K562 (cell line): ENCODE data around the gene TECPR1. TPM values are rescaled to one million over a fixed set of nuclear protein-coding genes. Genes with fewer than 3 reads are reported as not detected.

Experiments
- ADNP ChIP-seq: fragments of 200-800 bp; sonication (Bioruptor generic); IDR thresholded peaks from 2 replicates; pipeline ENCODE4 v1.6.1; 2016; ENCODE audit warnings: missing genetic modification characterization, missing compliant biosample characterization
- CEBPG ChIP-seq, 3 experiments: fragments of 200-800 bp in 1 of 3; sonication (Bioruptor generic) in 1 of 3; sonication (generic) in 1 of 3; formaldehyde crosslinking in 1 of 3; IDR thresholded peaks in 2 of 3; conservative IDR thresholded peaks in 1 of 3; 2 replicates each; pipeline versions ENCODE4 v1.6.1 to v1.8.0; 2016 to 2022; ENCODE audit warnings: missing compliant biosample characterization in 2 of 3, missing genetic modification characterization in 2 of 3, mild to moderate bottlenecking in 1 of 3, missing genetic modification reagents in 1 of 3
- CHD2 ChIP-seq: IDR thresholded peaks from 2 replicates; pipeline ENCODE4 v1.6.1; 2011; ENCODE audit warnings: low read depth, low read length
- CREB1 ChIP-seq, 2 experiments: sonication (generic) in 1 of 2; formaldehyde crosslinking in 1 of 2; IDR thresholded peaks; 2 replicates each; pipeline versions ENCODE4 v1.6.1 to v1.8.0; 2012 to 2022; ENCODE audit warnings: inconsistent platforms in 1 of 2, mild to moderate bottlenecking in 1 of 2, missing genetic modification reagents in 1 of 2, moderate library complexity in 1 of 2
- ELF1 ChIP-seq: fragments of 200-800 bp; sonication (Bioruptor generic); IDR thresholded peaks from 2 replicates; pipeline ENCODE4 v1.6.1; 2016; ENCODE audit warnings: missing genetic modification characterization, missing compliant biosample characterization
- GABPB1 ChIP-seq: sonication (generic); formaldehyde crosslinking; IDR thresholded peaks from 2 replicates; pipeline ENCODE4 v1.8.0; 2022; ENCODE audit warnings: mild to moderate bottlenecking, missing genetic modification reagents
- LARP7 ChIP-seq: fragments of 450-650 bp; IDR thresholded peaks from 2 replicates; pipeline ENCODE4 v1.6.1; 2016
- MXI1 ChIP-seq: IDR thresholded peaks from 2 replicates; pipeline ENCODE4 v1.6.1; 2011; ENCODE audit warnings: low read depth, mild to moderate bottlenecking, improper control_type of control experiment, low read length
- MYC ChIP-seq, 2 experiments: fragments of 250-450 bp in 1 of 2; sonication (Bioruptor Pico) in 1 of 2; IDR thresholded peaks; 2 replicates each; pipeline versions ENCODE4 v1.5.1 to v1.6.1; 2012 to 2021; ENCODE audit warnings: low read depth in 2 of 2, borderline replicate concordance in 1 of 2, improper control_type of control experiment in 1 of 2, low read length in 1 of 2, mild to moderate bottlenecking in 1 of 2, moderate library complexity in 1 of 2
- NFXL1 ChIP-seq: fragments of 450-650 bp; formaldehyde crosslinking; IDR thresholded peaks from 2 replicates; pipeline ENCODE4 v1.4.0; 2021; ENCODE audit warnings: mild to moderate bottlenecking
- NFYB ChIP-seq: IDR thresholded peaks from 2 replicates; pipeline ENCODE4 v1.6.1; 2011; ENCODE audit warnings: mild to moderate bottlenecking, moderate library complexity; ENCODE audit not compliant: insufficient read length; ENCODE audit errors: extremely low read depth
- RB1 ChIP-seq: fragments of 450-650 bp; IDR thresholded peaks from 2 replicates; pipeline ENCODE4 v1.6.1; 2017; ENCODE audit warnings: low read depth, mild to moderate bottlenecking
- RHOXF2B ChIP-seq: fragments of 250-450 bp; sonication (Bioruptor Pico); conservative IDR thresholded peaks from 2 replicates; pipeline ENCODE4 v1.5.1; 2021
- TEAD4 ChIP-seq, 2 experiments: sonication (generic) in 1 of 2; formaldehyde crosslinking in 1 of 2; IDR thresholded peaks; 2 replicates each; pipeline versions ENCODE4 v1.6.1 to v1.8.0; 2012 to 2022; ENCODE audit warnings: borderline replicate concordance in 1 of 2, inconsistent platforms in 1 of 2, low read length in 1 of 2, mild to moderate bottlenecking in 1 of 2, missing genetic modification reagents in 1 of 2
- polyA plus RNA-seq, 8 experiments: library from polyadenylated mRNA; depleted of rRNA in 4 of 8; stranded (reverse) in 5 of 8; unstranded in 3 of 8; fragments of >200 nt; fragmentation: Nextera tagmentation in 2 of 8; fragmentation: Illumina TruSeq in 1 of 8; extraction: Ambion mirVana in 2 of 8; extraction: Trizol in 1 of 8; gene quantifications; 2 replicates each; pipeline versions ENCODE4 v1.2.1 to v1.2.3, GENCODE V29; 2011 to 2014; ENCODE audit warnings: inconsistent platforms in 1 of 8, missing spikeins in 1 of 8
- total RNA-seq, 7 experiments: library from RNA; depleted of rRNA in 6 of 7; stranded (reverse); fragments of >200 nt in 6 of 7; fragmentation: Illumina TruSeq in 2 of 7; extraction: Trizol in 2 of 7; gene quantifications; 2 replicates each; pipeline versions ENCODE4 v1.2.1 to v1.2.3, GENCODE V29; 2011 to 2021; ENCODE audit warnings: low replicate concordance in 1 of 7
- TF ChIP-seq, protein P1 (sequence below): sonication (generic); formaldehyde crosslinking; IDR thresholded peaks from 2 replicates; pipeline ENCODE4 v1.8.0; 2022; ENCODE audit warnings: mild to moderate bottlenecking, missing genetic modification reagents
- TF ChIP-seq, protein P2 (sequence below), 2 experiments: fragments of 450-650 bp in 1 of 2; sonication (generic) in 1 of 2; formaldehyde crosslinking in 1 of 2; IDR thresholded peaks; 2 replicates each; pipeline versions ENCODE4 v1.7.1 to v1.9.0; 2016 to 2022; ENCODE audit warnings: inconsistent platforms in 1 of 2, mild to moderate bottlenecking in 1 of 2, missing genetic modification reagents in 1 of 2

The TECPR1 gene
- total and polyA plus RNA-seq, 9 of the 15 experiments (the other 6 are each of a cell fraction or from before 2014, with no cell fraction given), result 0.17 to 15.0 (median 2.2) TPM

DNA sequence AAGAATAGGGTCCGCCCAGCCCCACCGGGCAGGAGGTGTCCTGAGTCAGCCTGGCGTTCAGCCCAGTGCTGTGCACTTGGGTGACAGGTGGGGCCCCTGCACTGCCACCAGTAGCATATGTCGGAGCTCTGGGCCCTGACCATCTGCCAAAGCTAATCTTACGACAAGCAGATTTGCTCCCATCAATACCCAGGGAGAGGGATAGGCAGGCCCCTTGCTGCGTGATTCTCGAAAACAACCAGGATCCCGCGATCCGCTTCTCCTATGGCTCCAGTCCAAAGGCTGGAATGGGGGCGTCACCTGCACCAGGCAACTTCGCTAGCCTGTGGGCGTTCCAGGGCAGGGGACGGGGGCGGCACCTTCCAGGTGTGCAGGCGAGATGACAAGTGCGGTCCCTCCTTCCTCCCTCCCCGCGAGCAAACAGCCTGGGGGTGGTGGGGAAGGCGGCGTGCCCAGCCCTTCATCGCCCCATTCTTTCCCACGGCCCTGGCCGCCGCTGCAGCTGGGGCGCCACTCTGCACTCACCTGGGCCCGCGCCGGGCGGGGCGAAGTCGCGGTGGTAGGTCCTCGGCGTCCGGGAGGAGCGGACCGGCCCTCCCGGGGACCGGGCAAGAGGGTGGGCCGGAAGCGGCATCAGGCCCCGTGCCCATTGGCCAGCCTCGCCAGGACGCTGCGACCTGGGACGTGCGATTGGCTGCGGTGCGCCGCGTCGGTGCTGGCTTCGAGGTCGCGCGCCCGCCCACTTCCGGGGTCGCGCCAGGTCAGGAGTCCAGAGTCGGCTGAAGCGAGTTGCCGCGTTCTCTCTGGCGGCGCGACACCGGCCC lies at the start of gene TECPR1 (continued):
- TF ChIP-seq CEBPG (CRISPR knock-in tag; IDR thresholded peaks at IDR 0.05) (no peak), CEBPG (tag; conservative IDR thresholded peaks at IDR 0.05 in 1 of 2, IDR thresholded peaks at IDR 0.05 in 1 of 2) (no peak), LARP7 (no peak), ADNP (tag) (no peak), NFXL1 (CRISPR knock-in tag) (no peak), RHOXF2B (CRISPR knock-in tag) (no peak), GABPB1 (CRISPR knock-in tag) (peak; percentile 92), TEAD4 (IDR thresholded peaks at IDR 0.05; ENCODE audit: low read length) (no peak), TEAD4 (CRISPR knock-in tag; IDR thresholded peaks at IDR 0.05; ENCODE audit: borderline replicate concordance) (no peak), NFYB (peak; percentile 88), CHD2 (peak; percentile 71), MYC (IDR thresholded peaks at IDR 0.05; ENCODE audit: low read depth, low read length) (peak; percentile 40; the same call in 1 of the 2 replicates), MYC (CRISPR knock-in tag; IDR thresholded peaks at IDR 0.05; ENCODE audit: borderline replicate concordance, low read depth) (no peak), CREB1 (IDR thresholded peaks at IDR 0.05) (peak; percentile 79), CREB1 (CRISPR knock-in tag; IDR thresholded peaks at IDR 0.05) (peak; percentile 87), MXI1 (no peak), ELF1 (peak; percentile 93), RB1 (peak; percentile 55; the same call in 1 of the 2 replicates)
- TF ChIP-seq, protein P1, sequence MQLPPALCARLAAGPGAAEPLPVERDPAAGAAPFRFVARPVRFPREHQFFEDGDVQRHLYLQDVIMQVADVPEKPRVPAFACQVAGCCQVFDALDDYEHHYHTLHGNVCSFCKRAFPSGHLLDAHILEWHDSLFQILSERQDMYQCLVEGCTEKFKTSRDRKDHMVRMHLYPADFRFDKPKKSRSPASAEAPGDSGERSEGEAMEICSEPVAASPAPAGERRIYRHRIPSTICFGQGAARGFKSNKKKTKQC (CRISPR knock-in tag), result no peak
- TF ChIP-seq, protein P2, sequence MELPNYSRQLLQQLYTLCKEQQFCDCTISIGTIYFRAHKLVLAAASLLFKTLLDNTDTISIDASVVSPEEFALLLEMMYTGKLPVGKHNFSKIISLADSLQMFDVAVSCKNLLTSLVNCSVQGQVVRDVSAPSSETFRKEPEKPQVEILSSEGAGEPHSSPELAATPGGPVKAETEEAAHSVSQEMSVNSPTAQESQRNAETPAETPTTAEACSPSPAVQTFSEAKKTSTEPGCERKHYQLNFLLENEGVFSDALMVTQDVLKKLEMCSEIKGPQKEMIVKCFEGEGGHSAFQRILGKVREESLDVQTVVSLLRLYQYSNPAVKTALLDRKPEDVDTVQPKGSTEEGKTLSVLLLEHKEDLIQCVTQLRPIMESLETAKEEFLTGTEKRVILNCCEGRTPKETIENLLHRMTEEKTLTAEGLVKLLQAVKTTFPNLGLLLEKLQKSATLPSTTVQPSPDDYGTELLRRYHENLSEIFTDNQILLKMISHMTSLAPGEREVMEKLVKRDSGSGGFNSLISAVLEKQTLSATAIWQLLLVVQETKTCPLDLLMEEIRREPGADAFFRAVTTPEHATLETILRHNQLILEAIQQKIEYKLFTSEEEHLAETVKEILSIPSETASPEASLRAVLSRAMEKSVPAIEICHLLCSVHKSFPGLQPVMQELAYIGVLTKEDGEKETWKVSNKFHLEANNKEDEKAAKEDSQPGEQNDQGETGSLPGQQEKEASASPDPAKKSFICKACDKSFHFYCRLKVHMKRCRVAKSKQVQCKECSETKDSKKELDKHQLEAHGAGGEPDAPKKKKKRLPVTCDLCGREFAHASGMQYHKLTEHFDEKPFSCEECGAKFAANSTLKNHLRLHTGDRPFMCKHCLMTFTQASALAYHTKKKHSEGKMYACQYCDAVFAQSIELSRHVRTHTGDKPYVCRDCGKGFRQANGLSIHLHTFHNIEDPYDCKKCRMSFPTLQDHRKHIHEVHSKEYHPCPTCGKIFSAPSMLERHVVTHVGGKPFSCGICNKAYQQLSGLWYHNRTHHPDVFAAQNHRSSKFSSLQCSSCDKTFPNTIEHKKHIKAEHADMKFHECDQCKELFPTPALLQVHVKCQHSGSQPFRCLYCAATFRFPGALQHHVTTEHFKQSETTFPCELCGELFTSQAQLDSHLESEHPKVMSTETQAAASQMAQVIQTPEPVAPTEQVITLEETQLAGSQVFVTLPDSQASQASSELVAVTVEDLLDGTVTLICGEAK (IDR thresholded peaks at IDR 0.05), result peak; percentile 94
- TF ChIP-seq, protein P2 (CRISPR knock-in tag; IDR thresholded peaks at IDR 0.05), result no peak
